Measurements from ENCODE around the gene GFY.

GFY gene

DNA sequence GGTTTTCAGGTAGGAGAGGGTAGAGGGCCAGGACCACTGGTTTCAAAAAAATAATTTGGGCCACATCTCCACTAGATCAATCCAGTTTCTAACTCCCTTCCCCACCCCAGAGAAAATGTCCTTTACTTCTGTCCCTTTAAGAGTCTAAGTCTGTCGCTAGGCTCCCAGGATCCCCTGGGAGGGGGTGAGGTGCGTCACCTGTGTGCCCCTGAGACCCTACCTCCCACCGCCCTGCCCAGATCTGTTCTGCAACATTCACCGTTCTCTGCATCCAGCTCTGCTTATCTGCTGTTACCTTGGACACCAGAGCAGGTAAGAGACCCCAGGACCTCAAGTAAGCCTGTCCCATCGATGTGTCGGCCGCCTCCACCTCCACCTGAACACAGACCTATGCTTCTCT lies at the start of gene GFY:
Gene GFY, plus strand, starts transcription at position 211 of the 400 bp plus-strand sequence. CDS start 1,043 bp downstream, outside the sequence.
- DNase-seq, result no peak

DNA sequence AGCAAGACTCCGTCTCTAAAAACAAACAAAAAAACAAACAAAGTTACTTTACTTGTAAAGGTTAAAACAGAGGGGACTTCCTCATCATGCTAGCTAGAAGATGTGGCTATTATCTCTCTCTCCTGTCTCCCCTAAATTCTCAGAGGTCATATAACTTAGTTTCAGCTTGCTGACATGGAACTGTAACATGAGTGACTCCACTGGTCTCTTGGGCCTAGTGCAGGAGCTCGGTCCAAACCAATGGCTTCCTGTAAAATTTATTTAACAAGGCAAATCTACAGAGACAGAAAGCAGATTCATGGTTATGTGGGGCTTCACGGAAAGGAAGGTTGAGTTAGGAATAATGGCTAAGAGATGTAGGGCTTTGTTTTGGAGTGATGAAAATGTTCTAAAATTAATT lies 46.7 kb upstream of the GFY start:
- no peak for DNase-seq

DNA sequence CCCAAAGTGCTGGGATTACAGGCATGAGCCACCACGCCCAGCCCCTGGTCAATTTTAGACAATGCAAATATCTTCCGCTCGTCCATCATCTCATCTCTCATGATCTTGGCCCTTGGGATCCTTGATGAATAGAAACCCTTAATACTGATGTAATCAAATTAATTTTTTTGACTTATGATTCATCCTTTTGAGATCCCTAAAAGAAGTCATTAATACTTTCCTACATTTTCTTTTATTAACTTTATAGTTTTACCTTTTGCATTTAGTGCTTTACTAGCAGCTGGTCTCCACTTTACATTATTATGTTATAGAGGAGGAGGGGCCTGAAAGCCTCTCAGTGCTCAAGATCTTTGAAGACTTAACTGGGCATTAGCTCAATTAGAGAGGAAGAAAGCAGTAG lies 44.8 kb upstream of the GFY start:
- DNase-seq, result no peak

- DNase-seq, result no peak
Observed at GRCh38 chr19:49382639-49383038, 42.5 kb upstream of the GFY start.

- DNase-seq, result no peak
Observed at GRCh38 chr19:49383599-49383998, 41.6 kb upstream of the GFY start.

DNA sequence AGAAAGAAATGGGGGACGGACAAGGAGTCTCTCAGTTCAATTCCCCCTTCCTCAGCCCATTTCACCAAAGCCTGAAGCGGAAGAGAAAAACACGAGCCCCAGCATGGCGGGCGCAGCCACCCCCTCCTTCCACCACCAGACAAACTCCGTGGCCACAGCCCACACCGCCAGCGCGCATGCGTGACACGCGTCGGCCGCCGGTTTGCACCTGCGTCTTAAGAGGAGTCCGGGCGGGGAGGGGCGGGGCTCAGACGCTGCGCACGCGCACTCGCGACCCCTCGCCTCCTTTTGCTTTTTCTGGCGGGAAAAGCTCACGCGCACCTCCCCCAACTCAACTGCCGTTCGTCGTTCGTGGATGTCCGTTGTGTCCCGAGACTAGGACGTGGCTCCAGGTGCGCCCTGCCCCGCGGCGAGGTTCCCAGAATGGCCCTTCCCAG lies 37.2 kb upstream of the GFY start, which contains the start of gene KASH5:
Gene KASH5, plus strand, starts transcription at position 314 of the 437 bp plus-strand sequence. CDS start 2,635 bp downstream, outside the sequence.
- DNase-seq, result no peak

DNA sequence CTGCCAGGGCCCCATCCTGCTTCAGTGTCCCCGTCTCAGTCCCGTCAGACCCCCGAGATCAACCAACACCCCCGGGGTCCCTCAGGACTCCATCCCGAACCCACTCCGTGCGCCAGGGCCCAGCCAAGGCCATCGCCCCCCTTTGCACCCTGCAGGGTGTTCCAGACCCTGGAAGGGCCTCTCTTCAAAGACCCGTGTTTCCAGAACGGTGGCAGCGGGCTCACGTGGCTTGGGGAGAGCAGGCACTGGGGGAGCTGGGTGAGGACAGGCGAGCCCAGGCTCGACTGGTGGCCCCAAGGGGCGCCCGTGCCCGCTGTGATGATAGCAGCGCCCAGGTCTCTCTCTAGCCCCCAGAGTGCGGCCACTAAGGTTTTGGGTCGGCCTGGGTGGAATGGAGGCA lies 35.8 kb upstream of the GFY start:
- DNase-seq, result no peak

DNA sequence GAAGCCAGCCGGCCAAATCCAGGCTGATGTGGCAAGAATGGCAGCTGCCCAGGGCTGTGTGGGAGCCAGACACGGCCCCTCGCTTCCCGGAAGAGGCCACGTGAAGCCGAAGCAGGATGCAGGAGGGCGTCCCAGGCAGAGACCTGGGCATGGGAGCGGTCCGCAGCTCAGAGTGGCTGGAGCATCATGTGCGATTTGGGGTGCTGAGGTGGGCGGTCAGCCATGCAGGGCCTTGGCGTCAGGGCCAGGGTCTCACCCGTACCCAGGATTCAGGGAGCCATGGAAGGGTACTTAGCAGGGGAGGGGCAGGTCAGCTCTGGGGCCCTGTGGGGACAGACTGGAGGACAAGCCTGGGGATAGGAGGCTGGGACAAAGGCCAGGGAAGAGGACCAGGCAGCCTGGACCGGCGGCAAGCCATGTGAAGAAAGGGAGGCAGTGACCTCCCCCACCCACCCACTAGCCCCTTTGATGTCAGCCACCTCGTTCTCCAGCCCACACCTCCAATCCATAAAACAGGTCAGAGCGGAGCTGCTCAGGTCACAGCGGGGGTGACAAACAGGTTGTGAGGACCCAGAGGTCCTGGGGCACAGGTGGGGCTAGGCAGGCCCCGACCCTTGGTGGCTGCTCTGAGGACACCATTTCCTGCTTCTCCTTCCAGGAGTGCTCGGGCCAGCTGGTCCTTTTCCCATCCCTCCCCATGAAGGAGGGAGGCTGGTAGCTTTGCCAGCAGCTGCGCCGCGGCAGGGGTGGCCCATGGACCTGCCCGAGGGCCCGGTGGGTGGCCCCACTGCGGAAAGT lies 34.9 kb upstream of the GFY start:
- DNase-seq, result no peak

DNA sequence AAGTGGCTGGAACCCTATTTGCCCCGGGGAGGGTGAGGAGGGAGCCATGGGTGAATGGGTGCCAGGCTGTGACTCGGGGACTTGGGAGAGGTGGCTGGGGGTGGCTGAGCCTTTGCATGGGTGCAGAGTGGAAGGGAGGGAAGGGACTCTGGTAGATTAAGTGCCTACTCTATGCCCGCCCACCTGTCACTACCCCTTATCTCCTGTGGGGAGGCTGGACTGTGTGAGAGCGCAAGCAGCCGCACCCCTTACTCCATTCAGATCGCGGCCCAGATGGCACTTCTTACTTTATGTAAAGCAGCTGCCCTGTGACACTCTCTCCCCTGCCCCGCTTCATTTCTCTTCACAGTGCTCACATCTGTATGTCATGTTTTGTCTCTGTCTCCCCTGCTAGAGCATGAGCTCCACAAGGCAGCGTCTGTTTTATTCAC lies 34.2 kb upstream of the GFY start:
- DNase-seq, result no peak

- DNase-seq, result peak; percentile 62
Observed at GRCh38 chr19:49391581-49392399, 33.4 kb upstream of the GFY start.

GRCh38 chr19:49393881-49394280 lies 31.3 kb upstream of the GFY start:
- no peak for DNase-seq

GRCh38 chr19:49395581-49396407 lies 29.4 kb upstream of the GFY start:
- DNase-seq, result no peak

DNA sequence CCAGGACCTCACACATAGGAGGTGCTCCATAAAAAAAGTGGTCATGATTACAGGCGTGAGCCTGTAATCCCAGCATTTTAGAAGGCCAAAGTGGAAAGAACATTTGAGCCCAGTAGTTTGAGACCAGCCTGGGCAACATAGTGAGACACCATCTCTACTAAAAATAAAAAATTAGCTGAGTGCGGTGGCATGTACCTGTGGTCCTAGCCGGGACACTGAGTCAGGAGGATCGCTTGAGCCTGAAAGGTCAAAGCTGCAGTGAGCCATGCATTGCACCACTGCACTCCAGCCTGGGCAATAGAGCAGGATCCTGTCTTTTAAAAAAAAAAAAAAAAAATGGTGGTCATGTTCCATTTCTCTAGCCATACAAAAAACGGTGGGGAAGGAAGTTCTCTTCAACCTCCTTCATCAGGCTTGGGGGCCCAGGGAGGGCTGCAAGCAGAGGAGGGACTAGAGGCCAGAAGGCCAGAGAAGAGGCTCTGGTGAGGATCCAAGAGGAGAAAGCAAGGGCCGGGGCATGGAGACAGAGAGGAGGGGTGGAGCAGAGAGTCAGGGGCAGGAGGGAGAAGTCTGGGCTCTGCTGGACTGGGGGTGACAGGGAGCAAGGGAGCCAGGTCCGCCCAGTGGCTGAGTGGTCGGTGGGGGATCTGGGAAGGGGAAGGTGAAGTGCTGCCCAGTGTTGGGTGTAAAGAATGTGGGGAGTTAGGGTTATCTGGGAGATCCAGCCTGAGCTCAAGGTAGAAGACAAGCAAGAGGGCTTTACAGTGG lies 28.3 kb upstream of the GFY start:
- DNase-seq, result no peak

GRCh38 chr19:49398001-49398615 lies 27.1 kb upstream of the GFY start:
- DNase-seq, result no peak

GRCh38 chr19:49398931-49399330 lies 26.3 kb upstream of the GFY start:
- no peak for DNase-seq

DNA sequence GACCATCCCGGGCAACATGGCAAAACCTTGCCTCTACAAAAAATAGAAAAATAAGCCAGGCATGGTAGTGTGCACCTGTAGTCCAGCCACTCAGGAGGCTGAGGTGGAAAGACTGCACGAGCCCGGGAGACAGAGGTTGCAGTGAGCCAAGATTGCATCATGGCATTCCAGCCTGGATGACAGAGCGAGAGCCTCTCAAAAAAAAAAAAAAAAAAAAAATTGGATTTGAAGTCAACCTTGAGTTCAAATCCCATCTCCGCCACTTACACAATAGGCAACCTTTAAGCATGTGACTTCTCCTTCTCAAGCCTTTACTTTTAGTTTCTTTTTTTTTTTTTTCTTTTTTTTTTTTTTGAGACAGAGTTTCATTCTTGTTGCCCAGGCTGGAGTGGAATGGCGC lies 25.2 kb upstream of the GFY start:
- no peak for DNase-seq

DNA sequence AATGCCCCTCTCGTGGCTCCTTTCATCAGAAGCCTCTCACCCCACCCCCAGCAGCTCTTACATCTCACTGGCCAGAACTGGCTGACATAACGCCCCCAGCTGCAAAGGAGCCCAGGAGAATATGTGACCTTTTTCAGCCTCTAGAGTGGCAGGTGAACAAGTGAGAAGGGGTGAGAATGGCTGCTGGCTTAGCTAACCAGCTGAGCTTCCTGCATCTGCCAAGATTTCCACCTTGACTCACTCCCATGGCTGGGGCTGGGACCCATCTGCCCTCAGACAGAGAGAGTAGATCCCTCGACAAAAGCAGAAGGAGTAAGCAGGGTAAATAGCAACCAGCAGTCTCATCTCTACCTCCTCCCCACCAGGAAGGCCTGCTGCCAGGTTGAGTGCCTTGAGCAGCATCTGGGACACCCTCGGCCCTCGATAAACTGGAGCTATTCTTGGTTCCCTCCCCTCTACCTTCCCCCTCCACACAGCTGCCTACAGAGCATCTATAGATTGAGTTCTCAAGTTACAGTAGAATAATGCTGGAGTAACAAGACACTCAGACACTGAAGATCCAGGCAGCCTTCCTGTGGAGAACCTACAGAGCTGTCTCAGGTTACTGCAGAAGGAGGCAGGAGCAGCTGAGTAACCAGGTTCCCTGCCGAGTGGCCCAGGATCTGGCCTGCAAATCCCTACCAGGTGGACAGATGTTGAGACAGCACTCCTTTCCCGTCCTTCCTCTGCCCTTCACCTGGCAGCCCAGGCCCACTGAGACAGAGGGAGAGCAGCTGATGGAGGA lies 21.6 kb upstream of the GFY start:
- DNase-seq, result no peak

- DNase-seq, result no peak
Observed at GRCh38 chr19:49407079-49407478, 18.1 kb upstream of the GFY start.

GRCh38 chr19:49407482-49408015 lies 17.6 kb upstream of the GFY start:
- no peak for DNase-seq

GRCh38 chr19:49408816-49409440 lies 16.3 kb upstream of the GFY start:
- DNase-seq, result no peak

All from kidney glomerular epithelial cell (primary cell).